HG02840 (cell line): ENCODE measurements around the gene CDH18.

Experiments used
- ATAC-seq: cut with Tn5 transposase; IDR thresholded peaks from one replicate; pipeline ENCODE4 v1.9.1; 2021; ENCODE audit warnings: mild to moderate bottlenecking, moderate library complexity, moderate number of reproducible peaks; ENCODE audit not compliant: unreplicated experiment, low FRiP score

The CDH18 gene

GRCh38 chr5:19987612-19988361 lies at the start of gene CDH18:
Gene CDH18, minus strand, starts transcription at chr5:19988200. Its CDS starts 149,214 bp downstream, at chr5:19838986.
- ATAC-seq: no peak

DNA sequence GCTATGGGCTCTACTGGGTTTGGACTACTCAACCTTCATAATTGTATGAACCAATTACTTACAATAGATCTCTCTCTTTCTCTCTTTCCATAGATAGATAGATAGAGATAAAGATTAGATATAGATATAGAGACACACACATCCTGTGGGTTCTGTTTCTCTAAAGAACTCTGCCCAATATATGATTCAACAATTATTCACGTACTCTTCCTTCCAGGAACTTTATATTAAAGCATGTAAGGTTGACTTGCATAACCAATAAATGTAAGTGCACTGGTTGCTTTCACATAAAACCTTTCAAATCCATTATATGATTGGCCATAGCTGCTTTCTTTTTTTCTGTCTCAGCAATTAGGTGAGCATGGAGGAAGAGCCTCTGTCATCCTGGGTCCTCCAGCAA lies 46.7 kb upstream of the CDH18 start:
- no peak for ATAC-seq

DNA sequence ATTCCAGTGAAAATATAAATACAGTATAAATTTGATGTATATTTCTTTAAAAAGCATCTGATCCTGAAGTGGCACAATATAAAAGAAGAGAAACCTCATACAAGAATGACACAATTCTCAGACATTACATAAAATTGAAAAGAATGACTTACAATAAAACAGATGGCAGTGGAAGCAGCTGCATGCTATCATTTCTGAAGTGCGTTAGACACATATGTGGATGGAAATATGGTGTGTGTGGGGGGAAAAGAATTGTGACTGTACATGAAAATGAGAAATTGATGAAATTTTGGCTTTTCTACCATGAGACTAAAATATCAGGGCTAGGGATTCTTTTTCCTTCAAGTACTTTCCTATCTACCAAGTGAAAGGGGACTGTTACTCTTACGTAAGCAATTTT lies 45.9 kb upstream of the CDH18 start:
- ATAC-seq: no peak

- ATAC-seq: no peak
Measured at GRCh38 chr5:20032896-20033295, 44.9 kb upstream of the CDH18 start.

GRCh38 chr5:20030125-20030524 lies 42.1 kb upstream of the CDH18 start:
- ATAC-seq: no peak

DNA sequence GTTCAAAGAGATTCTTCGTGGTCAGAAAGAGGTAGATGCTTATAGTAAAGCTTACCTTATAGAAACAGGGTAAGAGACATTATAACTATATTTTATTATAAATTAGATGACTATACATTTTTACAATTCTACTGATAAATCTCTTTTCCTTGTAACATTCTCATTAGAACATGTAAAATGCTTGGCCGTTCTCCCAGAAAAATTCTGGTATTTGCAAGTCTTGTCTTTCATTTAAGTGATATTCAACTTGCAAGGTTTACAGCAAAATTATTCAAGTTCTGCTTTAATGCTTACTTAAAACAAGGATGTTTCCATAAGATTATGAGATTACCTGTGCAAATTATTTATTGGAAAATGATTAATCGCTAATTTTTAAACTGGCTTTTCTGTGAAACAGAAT lies 41.3 kb upstream of the CDH18 start:
- ATAC-seq: no peak

- no peak for ATAC-seq
Measured at GRCh38 chr5:20028506-20028905, 40.5 kb upstream of the CDH18 start.

DNA sequence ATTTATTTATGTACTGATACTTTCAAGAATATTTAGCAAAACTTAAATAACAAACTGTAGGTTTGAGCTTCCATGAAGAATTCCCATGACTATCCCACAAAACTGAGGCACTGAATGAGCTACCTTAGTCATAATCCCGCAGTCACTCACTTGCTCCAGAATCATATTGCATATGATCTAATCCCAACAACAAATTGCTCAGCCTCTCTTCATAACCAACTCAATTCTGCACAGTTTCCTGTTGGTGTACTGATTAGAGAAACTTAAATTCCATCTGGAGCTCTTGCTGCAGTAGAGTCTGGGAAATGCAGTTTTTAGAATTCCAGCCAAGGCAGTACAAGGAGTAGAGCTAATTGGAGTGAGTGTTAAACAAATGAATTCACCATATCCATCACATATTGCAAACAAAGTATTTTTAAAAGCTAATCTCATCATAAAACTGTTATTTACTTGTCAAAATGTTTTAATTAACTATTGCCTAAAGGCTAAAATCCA lies 35.7 kb upstream of the CDH18 start:
- ATAC-seq: no peak

GRCh38 chr5:20020247-20020646 lies 32.2 kb upstream of the CDH18 start:
- ATAC-seq: no peak

GRCh38 chr5:20017021-20017420 lies 29.0 kb upstream of the CDH18 start:
- ATAC-seq: no peak

- ATAC-seq: no peak
Measured at GRCh38 chr5:20000416-20000815, 12.4 kb upstream of the CDH18 start.

DNA sequence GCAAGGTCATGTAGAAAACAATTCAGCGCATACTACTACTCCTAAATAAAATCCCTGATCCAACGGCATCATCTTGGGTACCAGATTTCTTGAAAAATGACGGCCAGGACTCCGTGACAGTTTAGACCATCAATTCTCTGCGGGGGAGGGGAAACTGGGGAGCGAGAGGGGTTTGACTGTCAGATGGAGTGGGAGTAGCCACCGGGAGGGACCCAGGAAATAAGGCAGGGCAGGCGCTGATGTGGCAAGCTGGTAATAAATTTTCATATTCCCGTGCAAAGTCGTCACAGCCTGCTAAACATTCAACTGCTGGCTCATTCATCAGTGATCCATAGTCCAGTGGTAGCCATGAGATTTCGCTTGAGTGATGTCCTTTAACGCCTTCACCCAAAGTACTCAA lies 457 bp upstream of the CDH18 start:
- no peak for ATAC-seq

DNA sequence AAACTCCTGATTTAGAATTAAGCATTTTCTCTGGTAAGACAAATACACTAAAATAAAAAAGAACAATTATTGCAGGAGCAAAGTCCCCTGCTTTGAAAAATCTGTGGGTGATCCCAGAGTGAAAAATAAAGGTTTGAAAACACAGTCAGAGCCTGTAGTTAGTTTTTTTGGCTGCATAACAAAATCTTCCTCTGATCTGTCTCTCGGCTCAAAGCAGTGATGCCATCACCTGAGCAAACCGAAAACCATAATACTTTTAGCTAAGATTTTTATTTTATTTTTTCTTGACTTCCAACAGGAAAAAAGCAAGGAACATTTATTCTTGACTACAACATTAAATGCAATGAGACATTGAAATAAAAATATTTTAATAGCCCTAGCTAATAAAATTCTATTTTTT lies 1.2 kb downstream of the CDH18 start:
- no peak for ATAC-seq

DNA sequence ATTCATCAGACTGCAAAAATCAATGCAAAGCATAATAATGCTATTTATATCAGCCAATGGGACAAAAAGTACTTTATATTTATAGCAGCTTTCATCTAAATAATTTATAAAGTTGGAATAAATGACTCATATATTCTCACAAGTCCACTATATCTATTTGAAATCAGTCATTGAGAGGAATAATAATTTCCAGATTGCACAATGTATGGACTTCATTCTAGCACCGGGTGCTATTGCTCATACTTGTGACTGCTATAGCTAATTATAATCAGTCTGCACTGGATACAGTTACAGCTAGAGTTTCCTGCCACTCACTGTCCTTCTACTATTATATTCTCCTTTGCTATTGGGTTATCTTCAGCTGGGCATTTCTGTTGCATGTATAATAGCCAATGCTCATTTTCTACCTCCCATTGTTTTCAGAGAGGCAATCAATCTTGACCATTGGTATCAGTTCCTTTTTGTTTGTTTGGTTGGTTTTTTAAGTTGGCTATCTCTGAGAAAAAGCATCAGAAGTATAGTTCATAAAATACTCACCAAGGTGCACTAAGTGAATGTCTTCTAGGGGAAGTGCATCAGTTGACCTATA lies 1.9 kb downstream of the CDH18 start:
- ATAC-seq: no peak

- no peak for ATAC-seq
Measured at GRCh38 chr5:19978476-19978875, 9.5 kb downstream of the CDH18 start.

- ATAC-seq: no peak
Measured at GRCh38 chr5:19977099-19977498, 10.9 kb downstream of the CDH18 start.

- ATAC-seq: no peak
Measured at GRCh38 chr5:19975795-19976194, 12.2 kb downstream of the CDH18 start.

GRCh38 chr5:19960451-19960850 lies 27.5 kb downstream of the CDH18 start:
- no peak for ATAC-seq

GRCh38 chr5:19959830-19960384 lies 28.1 kb downstream of the CDH18 start:
- ATAC-seq: no peak

GRCh38 chr5:19950897-19951296 lies 37.1 kb downstream of the CDH18 start:
- no peak for ATAC-seq

- no peak for ATAC-seq
Measured at GRCh38 chr5:19940192-19940591, 47.8 kb downstream of the CDH18 start.

GRCh38 chr5:19930451-19930850 lies 57.5 kb downstream of the CDH18 start:
- no peak for ATAC-seq
